Peyer's patch (tissue), 4 donors: Measurements from ENCODE around the gene CDCA4. TPM values are rescaled to one million over a fixed set of nuclear protein-coding genes. Genes with fewer than 3 reads are reported as not detected.

ENCODE experiments used
- DNase-seq, 3 donors: peaks; one replicate each; pipeline ENCODE4 v3.0.0-alpha.2; 2017 to 2019
- H3K27ac ChIP-seq, 4 donors: fragments of 200-600 bp; sonication (generic); one replicate each; pipeline ENCODE4 v1.5.1; 2016 to 2019
- H3K27me3 ChIP-seq, 2 donors: fragments of 200-600 bp; sonication (generic); one replicate each; pipeline ENCODE4 v1.5.1; 2019
- H3K36me3 ChIP-seq, 3 donors: fragments of 200-600 bp; sonication (generic); one replicate each; pipeline ENCODE4 v1.5.1; 2016 to 2019
- H3K4me1 ChIP-seq, 4 donors: fragments of 200-600 bp; sonication (generic); one replicate each; pipeline ENCODE4 v1.5.1; 2016 to 2019
- H3K4me3 ChIP-seq, 4 donors: fragments of 200-600 bp; sonication (generic); 1 replicate in 3 of 4; 2 replicates in 1 of 4; pipeline ENCODE4 v1.5.1; 2016 to 2019; ENCODE audit warnings: mild to moderate bottlenecking in 1 of 4
- H3K9me3 ChIP-seq, 4 donors: fragments of 200-600 bp; sonication (generic); one replicate each; pipeline ENCODE4 v1.5.1; 2016 to 2019; ENCODE audit warnings: mild to moderate bottlenecking in 1 of 4
- CTCF ChIP-seq, 6 experiments: fragments of 450-650 bp in 4 of 6; fragments of 200-600 bp in 2 of 6; sonication (generic) in 1 of 6; IDR thresholded peaks; one replicate each; pipeline ENCODE4 v1.5.1; 2017 to 2019; ENCODE audit warnings: antibody characterized with exemption in 6 of 6, mild to moderate bottlenecking in 3 of 6, moderate library complexity in 1 of 6
- POLR2A ChIP-seq, 2 donors: fragments of 450-650 bp; IDR thresholded peaks; one replicate each; pipeline ENCODE4 v1.5.1; 2017; ENCODE audit warnings: antibody characterized with exemption in 2 of 2, mild to moderate bottlenecking in 2 of 2, moderate library complexity in 2 of 2
- total RNA-seq, 4 donors: library from RNA; depleted of rRNA; stranded (reverse); fragments of >200 nt; gene quantifications; one replicate each; pipeline ENCODE4 v1.1.0, GENCODE V29; 2016

The CDCA4 gene
- total RNA-seq, 4 donors from 2014 or later, result 3.7 to 9.1 (median 6.6) TPM

- TF ChIP-seq CTCF (IDR thresholded peaks at IDR 0.05) (no peak), POLR2A (IDR thresholded peaks at IDR 0.05) (no peak)
- Histone ChIP-seq H3K27ac (no peak overlapping the region), H3K36me3 (no peaks in the 10 kb centered on the region), H3K4me3 (no peak overlapping the region), H3K4me1 (peaks cover 0 to 21% (median 7%) of the 10 kb centered on the region in 4 donors), H3K27me3 (no peaks in the 10 kb centered on the region), H3K9me3 (no peaks in the 10 kb centered on the region)
- peak in 1 of 3 donors; percentile 35 for DNase-seq
Observed at GRCh38 chr14:104982548-104983230, 38.2 kb downstream of the CDCA4 start.

- H3K27ac ChIP-seq, result no peak overlapping the region
- no peaks in the 10 kb centered on the region for H3K36me3 ChIP-seq
- DNase-seq, result peak in 1 of 3 donors; percentile 34
- no peak for TF ChIP-seq POLR2A (IDR thresholded peaks at IDR 0.05)
- TF ChIP-seq CTCF (IDR thresholded peaks at IDR 0.05), result no peak
- H3K27me3 ChIP-seq, result no peaks in the 10 kb centered on the region
- H3K4me1 ChIP-seq, result peaks cover 0 to 29% (median 12%) of the 10 kb centered on the region in 4 donors
- no peak overlapping the region for H3K4me3 ChIP-seq
- no peaks in the 10 kb centered on the region for H3K9me3 ChIP-seq
Observed at GRCh38 chr14:104981699-104982541, 39.0 kb downstream of the CDCA4 start.

- TF ChIP-seq POLR2A (IDR thresholded peaks at IDR 0.05), result no peak
- no peak for TF ChIP-seq CTCF (IDR thresholded peaks at IDR 0.05)
- Histone ChIP-seq H3K9me3 (no peaks in the 10 kb centered on the region), H3K36me3 (no peaks in the 10 kb centered on the region), H3K4me1 (peaks cover 0 to 29% (median 14%) of the 10 kb centered on the region in 4 donors), H3K27me3 (no peaks in the 10 kb centered on the region), H3K4me3 (no peak overlapping the region), H3K27ac (peak overlapping the region in 1 of 4 donors; percentile 37)
- DNase-seq, result peak in 1 of 3 donors; percentile 37
Observed at GRCh38 chr14:104980611-104981531, 40.0 kb downstream of the CDCA4 start.

- TF ChIP-seq POLR2A (IDR thresholded peaks at IDR 0.05) (no peak), CTCF (IDR thresholded peaks at IDR 0.05) (no peak)
- Histone ChIP-seq H3K27me3 (no peaks in the 10 kb centered on the region), H3K27ac (peak overlapping the region in 1 of 4 donors; percentile 37), H3K4me1 (peaks cover 0 to 31% (median 17%) of the 10 kb centered on the region in 4 donors), H3K4me3 (no peak overlapping the region), H3K9me3 (no peaks in the 10 kb centered on the region), H3K36me3 (no peaks in the 10 kb centered on the region)
- peak in 1 of 3 donors; percentile 55 for DNase-seq
Observed at GRCh38 chr14:104979758-104980610, 40.9 kb downstream of the CDCA4 start.
